Measurements from ENCODE around the gene FAM90A1.
"Not testable (repeated sequence)": the region's sequence is repeated elsewhere in the genome, so short reads cannot be mapped to it uniquely, and the experiment has no call there.

FAM90A1 gene

GRCh38 chr12:8231666-8232608, 4.5 kb upstream of the FAM90A1 start:
- not testable (repeated sequence) for FAIRE-seq

- not testable (repeated sequence) for FAIRE-seq
Measured at GRCh38 chr12:8231049-8231448, 3.6 kb upstream of the FAM90A1 start.

- FAIRE-seq, result not testable (repeated sequence)
Measured at GRCh38 chr12:8229486-8229885, 2.1 kb upstream of the FAM90A1 start.

GRCh38 chr12:8228607-8229006, 1.2 kb upstream of the FAM90A1 start:
- FAIRE-seq, result not testable (repeated sequence)

- not testable (repeated sequence) for FAIRE-seq
Measured at GRCh38 chr12:8227732-8228077, 287 bp upstream of the FAM90A1 start.

- FAIRE-seq, result no peak
Measured at GRCh38 chr12:8226355-8226754, 1.1 kb downstream of the FAM90A1 start.

GRCh38 chr12:8224782-8225181, 2.6 kb downstream of the FAM90A1 start:
- not testable (repeated sequence) for FAIRE-seq

GRCh38 chr12:8223646-8224045, 3.8 kb downstream of the FAM90A1 start:
- not testable (repeated sequence) for FAIRE-seq

- not testable (repeated sequence) for FAIRE-seq
Measured at GRCh38 chr12:8222303-8222702, 5.1 kb downstream of the FAM90A1 start.

GRCh38 chr12:8221844-8222243, 5.6 kb downstream of the FAM90A1 start:
- not testable (repeated sequence) for FAIRE-seq

- not testable (repeated sequence) for FAIRE-seq
Measured at GRCh38 chr12:8221375-8221774, 6.0 kb downstream of the FAM90A1 start.

GRCh38 chr12:8218711-8219382, 8.6 kb downstream of the FAM90A1 start:
- FAIRE-seq, result not testable (repeated sequence)

- FAIRE-seq, result not testable (repeated sequence)
Measured at GRCh38 chr12:8197685-8198308, 29.6 kb downstream of the FAM90A1 start.

GRCh38 chr12:8188088-8188487, 39.3 kb downstream of the FAM90A1 start:
- not testable (repeated sequence) for FAIRE-seq

- not testable (repeated sequence) for FAIRE-seq
Measured at GRCh38 chr12:8184206-8184605, 43.2 kb downstream of the FAM90A1 start.

GRCh38 chr12:8183346-8183745, 44.1 kb downstream of the FAM90A1 start:
- not testable (repeated sequence) for FAIRE-seq

GRCh38 chr12:8182923-8183322, 44.5 kb downstream of the FAM90A1 start:
- not testable (repeated sequence) for FAIRE-seq

- FAIRE-seq, result not testable (repeated sequence)
Measured at GRCh38 chr12:8181271-8181670, 46.1 kb downstream of the FAM90A1 start.

GRCh38 chr12:8179989-8180585, 47.3 kb downstream of the FAM90A1 start:
- not testable (repeated sequence) for FAIRE-seq

GRCh38 chr12:8172911-8173310, 54.5 kb downstream of the FAM90A1 start:
- FAIRE-seq, result not testable (repeated sequence)
